Transverse colon (tissue), 4 donors: ENCODE measurements around the gene RNF38.

Experiments used
- POLR2AphosphoS5 ChIP-seq, 3 donors: sonication (generic); formaldehyde crosslinking; IDR thresholded peaks; one replicate each; pipeline ENCODE4 v1.6.1; 2016; ENCODE audit warnings: antibody characterized with exemption in 3 of 3
- TF ChIP-seq, protein P1 (sequence below), 5 experiments: fragments of 200-600 bp in 3 of 5; fragments of 450-650 bp in 2 of 5; sonication (generic) in 3 of 5; IDR thresholded peaks; 1 replicate in 2 of 5; 2 replicates in 3 of 5; pipeline ENCODE4 v1.5.1; 2016 to 2017; ENCODE audit warnings: antibody characterized with exemption in 5 of 5, inconsistent platforms in 3 of 5, mild to moderate bottlenecking in 2 of 5, moderate library complexity in 1 of 5

- TF ChIP-seq, protein P1, sequence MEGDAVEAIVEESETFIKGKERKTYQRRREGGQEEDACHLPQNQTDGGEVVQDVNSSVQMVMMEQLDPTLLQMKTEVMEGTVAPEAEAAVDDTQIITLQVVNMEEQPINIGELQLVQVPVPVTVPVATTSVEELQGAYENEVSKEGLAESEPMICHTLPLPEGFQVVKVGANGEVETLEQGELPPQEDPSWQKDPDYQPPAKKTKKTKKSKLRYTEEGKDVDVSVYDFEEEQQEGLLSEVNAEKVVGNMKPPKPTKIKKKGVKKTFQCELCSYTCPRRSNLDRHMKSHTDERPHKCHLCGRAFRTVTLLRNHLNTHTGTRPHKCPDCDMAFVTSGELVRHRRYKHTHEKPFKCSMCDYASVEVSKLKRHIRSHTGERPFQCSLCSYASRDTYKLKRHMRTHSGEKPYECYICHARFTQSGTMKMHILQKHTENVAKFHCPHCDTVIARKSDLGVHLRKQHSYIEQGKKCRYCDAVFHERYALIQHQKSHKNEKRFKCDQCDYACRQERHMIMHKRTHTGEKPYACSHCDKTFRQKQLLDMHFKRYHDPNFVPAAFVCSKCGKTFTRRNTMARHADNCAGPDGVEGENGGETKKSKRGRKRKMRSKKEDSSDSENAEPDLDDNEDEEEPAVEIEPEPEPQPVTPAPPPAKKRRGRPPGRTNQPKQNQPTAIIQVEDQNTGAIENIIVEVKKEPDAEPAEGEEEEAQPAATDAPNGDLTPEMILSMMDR (IDR thresholded peaks at IDR 0.05): no peak
- no peak for TF ChIP-seq POLR2AphosphoS5 (IDR thresholded peaks at IDR 0.05)
Measured at GRCh38 chr9:36398745-36399144, 1.3 kb downstream of the RNF38 start.
